ENCODE data around the gene PHKA1.

The PHKA1 gene

GRCh38 chrX:72659723-72660122 is 54.4 kb downstream of the PHKA1 start:
- no peak for DNase-seq
- TF ChIP-seq EZH2phosphoT487 (IDR thresholded peaks at IDR 0.05; ENCODE audit: low read length) (no peak), CTCF (IDR thresholded peaks at IDR 0.05; ENCODE audit: low read length) (no peak), EZH2 (optimal IDR thresholded peaks at IDR 0.05; ENCODE audit: low read depth, low read length) (no peak)
- H2AFZ ChIP-seq (ENCODE audit: low read length) = no peak overlapping the region
- H3K79me2 ChIP-seq (ENCODE audit: low read length) = peaks cover 10% of the 10 kb centered on the region
- no peaks in the 10 kb centered on the region for H3K36me3 ChIP-seq (replicated peaks; ENCODE audit: insufficient read depth, low read length)
- no peak overlapping the region for H3K4me2 ChIP-seq (ENCODE audit: low read depth, low read length)
- H3K9me3 ChIP-seq (replicated peaks; ENCODE audit: insufficient read depth, low read length) = no peaks in the 10 kb centered on the region
- H3F3A ChIP-seq (ENCODE audit: insufficient read depth, low read length) = no peaks in the 10 kb centered on the region
- H4K20me1 ChIP-seq (ENCODE audit: insufficient read depth, low read length) = no peaks in the 10 kb centered on the region
- no peak overlapping the region for H3K27ac ChIP-seq (ENCODE audit: low read length)
- H3K27me3 ChIP-seq (replicated peaks; ENCODE audit: insufficient read depth, low read length) = no peaks in the 10 kb centered on the region
- no peak overlapping the region for H3K4me3 ChIP-seq (ENCODE audit: low read length)
- no peak overlapping the region for H3K9ac ChIP-seq (ENCODE audit: low read length)
- no peaks in the 10 kb centered on the region for H3K4me1 ChIP-seq (ENCODE audit: low read length)
- H3K9me2 ChIP-seq (replicated peaks; ENCODE audit: insufficient read depth, low read length) = no peaks in the 10 kb centered on the region

- H3K27ac ChIP-seq (ENCODE audit: low read length) = no peak overlapping the region
- H3K4me2 ChIP-seq (ENCODE audit: low read depth, low read length) = no peak overlapping the region
- no peaks in the 10 kb centered on the region for H3K9me2 ChIP-seq (replicated peaks; ENCODE audit: insufficient read depth, low read length)
- TF ChIP-seq EZH2 (optimal IDR thresholded peaks at IDR 0.05; ENCODE audit: low read depth, low read length) (no peak), CTCF (IDR thresholded peaks at IDR 0.05; ENCODE audit: low read length) (no peak), EZH2phosphoT487 (IDR thresholded peaks at IDR 0.05; ENCODE audit: low read length) (no peak)
- H2AFZ ChIP-seq (ENCODE audit: low read length) = no peak overlapping the region
- H3K36me3 ChIP-seq (replicated peaks; ENCODE audit: insufficient read depth, low read length) = no peaks in the 10 kb centered on the region
- H3F3A ChIP-seq (ENCODE audit: insufficient read depth, low read length) = no peaks in the 10 kb centered on the region
- H3K4me3 ChIP-seq (ENCODE audit: low read length) = no peak overlapping the region
- H3K27me3 ChIP-seq (replicated peaks; ENCODE audit: insufficient read depth, low read length) = no peaks in the 10 kb centered on the region
- no peak for DNase-seq
- no peak overlapping the region for H3K9ac ChIP-seq (ENCODE audit: low read length)
- H3K9me3 ChIP-seq (replicated peaks; ENCODE audit: insufficient read depth, low read length) = no peaks in the 10 kb centered on the region
- H3K4me1 ChIP-seq (ENCODE audit: low read length) = no peaks in the 10 kb centered on the region
- no peaks in the 10 kb centered on the region for H3K79me2 ChIP-seq (ENCODE audit: low read length)
- no peaks in the 10 kb centered on the region for H4K20me1 ChIP-seq (ENCODE audit: insufficient read depth, low read length)
Measured at GRCh38 chrX:72652082-72652481, 62.0 kb downstream of the PHKA1 start.

- TF ChIP-seq EZH2phosphoT487 (IDR thresholded peaks at IDR 0.05; ENCODE audit: low read length) (no peak), EZH2 (optimal IDR thresholded peaks at IDR 0.05; ENCODE audit: low read depth, low read length) (no peak), CTCF (IDR thresholded peaks at IDR 0.05; ENCODE audit: low read length) (no peak)
- Histone ChIP-seq H3K4me2 (ENCODE audit: low read depth, low read length) (peak overlapping the region; percentile 20; the same call in 1 of the 2 replicates), H3K79me2 (ENCODE audit: low read length) (no peaks in the 10 kb centered on the region), H3K9ac (ENCODE audit: low read length) (no peak overlapping the region), H3K9me3 (replicated peaks; ENCODE audit: insufficient read depth, low read length) (no peaks in the 10 kb centered on the region), H3K9me2 (replicated peaks; ENCODE audit: insufficient read depth, low read length) (no peaks in the 10 kb centered on the region), H3K4me1 (ENCODE audit: low read length) (peaks cover 12% of the 10 kb centered on the region), H3K27me3 (replicated peaks; ENCODE audit: insufficient read depth, low read length) (no peaks in the 10 kb centered on the region), H3K36me3 (replicated peaks; ENCODE audit: insufficient read depth, low read length) (no peaks in the 10 kb centered on the region), H2AFZ (ENCODE audit: low read length) (no peak overlapping the region), H4K20me1 (ENCODE audit: insufficient read depth, low read length) (no peaks in the 10 kb centered on the region), H3K4me3 (ENCODE audit: low read length) (no peak overlapping the region), H3F3A (ENCODE audit: insufficient read depth, low read length) (0 out of 2 replicates have a peak, but pooled peaks cover 3% of the 10 kb centered on the region), H3K27ac (ENCODE audit: low read length) (no peak overlapping the region; the same call in 1 of the 2 replicates)
- peak; percentile 57 for DNase-seq
Measured at GRCh38 chrX:72644946-72645345, 69.2 kb downstream of the PHKA1 start.
